Regular cardiac myocyte (primary cell): ENCODE data around the gene INPP1. TPM values are rescaled to one million over a fixed set of nuclear protein-coding genes. Genes with fewer than 3 reads are reported as not detected.

ENCODE experiments used
- total RNA-seq: library from RNA; depleted of rRNA; stranded (reverse); fragments of >200 nt; gene quantifications from 2 replicates; pipeline ENCODE4 v1.2.3, GENCODE V29; 2014

Gene INPP1
- total RNA-seq, result 6.8 and 10.2 TPM in 2 replicates

GRCh38 chr2:190343536-190344275 lies at the start of gene INPP1:
INPP1 (plus strand) TSS chr2:190343589; CDS start chr2:190360103, 16,514 bp downstream.

GRCh38 chr2:190319555-190320498 lies 23.6 kb upstream of the INPP1 start, which contains the start of gene HIBCH:
HIBCH (minus strand) TSS chr2:190319826; CDS start chr2:190319750, 76 bp downstream.

GRCh38 chr2:190407662-190408537 lies 64.5 kb downstream of the INPP1 start, which contains the start of gene MFSD6:
MFSD6 (plus strand) TSS chr2:190408355; CDS start chr2:190436030, 27,675 bp downstream.

Other genes with a start within 250 kb of the INPP1 start
- 15.1 and 19.7 TPM in 2 replicates for gene HIBCH, start 23.8 kb upstream of the INPP1 start, total RNA-seq
- gene MFSD6, start 64.8 kb downstream of the INPP1 start, total RNA-seq, result 10.7 and 21.4 TPM in 2 replicates
- 6.7 and 9.3 TPM in 2 replicates for gene NEMP2, start 191.1 kb downstream of the INPP1 start, total RNA-seq